GM20431 (cell line): ENCODE results near the gene CIDEC.

Source experiments
- in situ Hi-C: fragments of 300-500 bp; cut with MseI, MboI; formaldehyde crosslinking; loops from one replicate; pipeline ENCODE4 v1.15.0; 2020; ENCODE audit warnings: low sequenced_read_pairs; ENCODE audit not compliant: unreplicated experiment

CIDEC gene, protein sequence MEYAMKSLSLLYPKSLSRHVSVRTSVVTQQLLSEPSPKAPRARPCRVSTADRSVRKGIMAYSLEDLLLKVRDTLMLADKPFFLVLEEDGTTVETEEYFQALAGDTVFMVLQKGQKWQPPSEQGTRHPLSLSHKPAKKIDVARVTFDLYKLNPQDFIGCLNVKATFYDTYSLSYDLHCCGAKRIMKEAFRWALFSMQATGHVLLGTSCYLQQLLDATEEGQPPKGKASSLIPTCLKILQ

DNA sequence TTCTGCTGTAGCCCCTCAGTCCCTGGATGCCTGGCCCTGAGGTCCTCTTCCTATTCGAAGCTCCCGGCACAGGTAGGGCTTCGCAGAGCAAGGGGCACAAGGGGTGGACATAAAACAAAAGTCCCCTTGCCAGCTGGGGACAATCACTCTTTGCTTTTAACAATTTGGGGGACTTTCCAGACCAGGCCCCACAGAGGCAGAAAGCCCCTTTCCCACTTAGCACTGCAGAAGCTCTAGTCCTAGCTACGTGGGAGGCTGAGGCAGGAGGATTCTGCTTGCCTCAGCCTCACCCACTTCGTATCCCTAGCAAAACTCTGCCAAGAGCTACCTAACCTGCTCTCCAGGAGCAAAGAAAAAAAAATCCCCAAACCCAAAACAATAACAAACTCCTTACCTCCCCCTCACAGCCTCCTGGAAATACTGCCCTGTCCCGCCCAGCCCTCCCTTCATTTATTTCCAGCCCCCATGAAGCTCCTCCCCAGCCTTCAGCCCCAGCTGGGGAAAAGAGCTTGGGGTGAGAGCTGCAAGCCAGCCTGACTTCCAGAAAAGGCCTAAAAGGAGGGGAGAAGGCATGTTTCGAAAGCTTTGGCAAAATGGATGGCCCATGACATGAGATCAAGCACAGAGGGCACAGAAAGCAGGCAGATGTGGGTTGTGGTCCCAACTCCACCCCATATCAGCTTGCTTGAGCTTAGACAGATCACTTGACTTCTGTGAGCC is at the start of gene CIDEC:
Gene CIDEC, minus strand, starts transcription at position 424 of the 720 bp plus-strand sequence. CDS start 1,767 bp downstream, outside the sequence.
- in situ Hi-C loops, result no loop called here

DNA sequence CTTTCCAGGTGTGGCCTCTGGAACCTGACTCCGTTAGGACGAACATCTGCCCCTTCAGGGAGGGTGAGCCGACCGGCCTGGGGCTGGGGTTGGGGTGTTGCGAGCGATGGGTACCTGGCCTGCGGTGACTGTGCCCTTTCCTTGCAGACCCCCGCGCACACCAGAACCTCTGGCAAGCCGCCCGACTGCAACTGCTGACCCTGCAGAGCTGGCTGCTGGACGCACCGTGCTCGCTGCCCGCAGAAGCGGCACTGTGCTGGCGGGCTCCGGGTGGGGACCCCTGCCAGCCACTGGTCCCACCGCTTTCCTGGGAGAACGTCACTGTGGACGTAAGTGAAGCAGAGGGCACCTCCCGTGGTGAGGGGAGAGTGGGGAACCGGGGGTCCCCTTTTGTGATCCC is 48.1 kb upstream of the CIDEC start:
- in situ Hi-C loops, result no loop called here

DNA sequence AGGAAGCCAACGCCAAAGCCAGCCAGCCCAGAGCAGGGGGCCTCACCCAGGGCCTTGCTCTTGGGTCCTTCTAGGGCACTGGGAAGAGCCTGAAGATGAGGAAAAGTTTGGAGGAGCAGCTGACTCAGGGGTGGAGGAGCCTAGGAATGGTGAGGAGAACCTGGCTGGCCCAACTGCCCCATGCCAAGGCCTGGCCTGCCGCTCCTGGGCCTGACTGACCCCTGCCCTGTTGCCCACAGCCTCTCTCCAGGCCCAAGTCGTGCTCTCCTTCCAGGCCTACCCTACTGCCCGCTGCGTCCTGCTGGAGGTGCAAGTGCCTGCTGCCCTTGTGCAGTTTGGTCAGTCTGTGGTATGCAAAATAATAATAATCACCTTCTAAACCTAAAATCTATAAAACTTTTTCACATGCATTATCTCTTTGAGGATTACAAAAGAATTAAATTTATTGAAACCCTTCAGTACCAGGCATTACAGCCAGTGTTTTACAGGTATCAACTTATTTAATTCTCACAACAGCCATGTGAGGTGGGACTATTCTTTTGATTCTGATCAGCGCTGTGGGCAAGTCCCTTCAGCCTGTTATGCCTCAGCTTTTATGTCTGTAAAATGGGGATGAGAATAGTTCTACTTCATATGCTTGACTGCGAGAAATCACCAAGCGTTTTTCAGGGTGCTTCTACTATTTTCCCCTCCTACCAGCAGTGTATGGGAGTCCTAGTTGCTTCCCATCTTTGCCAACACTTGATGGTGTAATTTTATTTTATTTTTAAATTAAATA is 38.4 kb upstream of the CIDEC start:
- in situ Hi-C loops, result no loop called here

DNA sequence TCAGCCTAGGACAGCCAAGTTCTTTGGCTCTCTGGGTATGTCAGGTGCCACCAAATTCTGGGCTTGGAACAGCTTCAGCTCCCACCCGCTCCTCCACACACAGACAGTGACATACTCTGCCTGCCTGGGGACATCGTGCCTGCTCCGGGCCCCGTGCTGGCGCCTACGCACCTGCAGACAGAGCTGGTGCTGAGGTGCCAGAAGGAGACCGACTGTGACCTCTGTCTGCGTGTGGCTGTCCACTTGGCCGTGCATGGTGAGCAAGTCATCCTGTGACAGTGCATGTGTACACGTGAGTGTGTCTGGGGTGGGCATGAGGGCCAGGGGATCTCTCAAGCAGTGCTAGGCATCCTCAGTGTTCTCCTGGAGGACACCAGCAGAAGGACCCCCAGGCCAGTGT is 37.8 kb upstream of the CIDEC start:
- in situ Hi-C loops, result no loop called here

DNA sequence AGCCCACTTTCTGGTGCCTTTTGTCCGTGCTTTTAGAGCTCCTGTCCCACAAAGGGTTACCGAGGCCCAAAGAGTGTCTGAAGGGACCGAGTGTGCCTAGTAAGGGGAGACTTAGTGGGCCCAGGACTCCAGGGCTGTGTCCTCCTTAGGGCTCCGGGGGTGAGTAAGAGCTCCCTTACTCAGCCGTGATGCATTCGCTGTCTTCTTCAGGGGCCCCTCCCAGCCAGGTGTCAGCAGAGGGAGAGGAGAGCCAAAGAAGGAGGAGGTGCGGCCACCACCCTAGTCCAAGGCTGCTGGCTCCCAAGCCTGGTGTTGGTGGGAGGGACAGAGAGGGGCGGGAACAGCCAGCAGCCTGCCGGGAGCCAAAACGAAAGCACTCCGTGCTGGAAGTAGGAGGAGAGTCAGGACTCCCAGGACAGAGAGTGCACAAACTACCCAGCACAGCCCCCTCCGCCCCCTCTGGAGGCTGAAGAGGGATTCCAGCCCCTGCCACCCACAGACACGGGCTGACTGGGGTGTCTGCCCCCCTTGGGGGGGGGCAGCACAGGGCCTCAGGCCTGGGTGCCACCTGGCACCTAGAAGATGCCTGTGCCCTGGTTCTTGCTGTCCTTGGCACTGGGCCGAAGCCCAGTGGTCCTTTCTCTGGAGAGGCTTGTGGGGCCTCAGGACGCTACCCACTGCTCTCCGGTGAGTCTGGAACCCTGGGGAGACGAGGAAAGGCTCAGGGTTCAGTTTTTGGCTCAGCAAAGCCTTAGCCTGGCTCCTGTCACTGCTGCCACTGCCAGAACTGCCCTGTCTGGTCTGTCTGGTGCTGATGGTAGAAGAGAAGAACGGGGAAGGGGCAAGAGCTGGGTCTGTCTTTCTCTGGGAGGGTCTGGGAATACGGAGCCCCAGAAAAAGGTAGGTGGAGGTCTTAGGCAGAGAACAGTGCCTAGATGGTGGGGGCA is 37.0 kb upstream of the CIDEC start, which contains the start of gene IL17RC:
Gene IL17RC, plus strand, starts transcription at position 365 of the 947 bp plus-strand sequence. Its CDS starts 218 bp downstream, at position 583.
- in situ Hi-C loops, result no loop called here

DNA sequence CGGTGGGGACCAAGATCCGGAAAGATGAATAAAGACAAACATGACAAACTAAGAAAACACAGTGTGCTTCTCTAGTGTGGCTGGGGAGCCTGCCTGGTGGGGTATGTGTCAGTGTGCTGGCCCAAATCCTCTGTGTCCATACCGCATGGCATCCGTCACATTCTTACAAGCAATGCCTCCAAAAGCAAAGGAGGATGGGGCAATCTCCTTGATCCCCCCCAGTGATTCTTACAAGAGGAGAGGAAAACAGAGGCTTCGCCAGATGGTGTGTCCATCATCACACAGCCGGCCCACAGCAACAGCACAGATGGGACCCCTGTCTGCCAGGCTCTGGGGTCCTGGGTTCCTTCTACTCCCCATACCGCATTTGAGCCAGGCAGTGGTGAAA is 36.3 kb upstream of the CIDEC start:
- in situ Hi-C loops, result no loop called here

DNA sequence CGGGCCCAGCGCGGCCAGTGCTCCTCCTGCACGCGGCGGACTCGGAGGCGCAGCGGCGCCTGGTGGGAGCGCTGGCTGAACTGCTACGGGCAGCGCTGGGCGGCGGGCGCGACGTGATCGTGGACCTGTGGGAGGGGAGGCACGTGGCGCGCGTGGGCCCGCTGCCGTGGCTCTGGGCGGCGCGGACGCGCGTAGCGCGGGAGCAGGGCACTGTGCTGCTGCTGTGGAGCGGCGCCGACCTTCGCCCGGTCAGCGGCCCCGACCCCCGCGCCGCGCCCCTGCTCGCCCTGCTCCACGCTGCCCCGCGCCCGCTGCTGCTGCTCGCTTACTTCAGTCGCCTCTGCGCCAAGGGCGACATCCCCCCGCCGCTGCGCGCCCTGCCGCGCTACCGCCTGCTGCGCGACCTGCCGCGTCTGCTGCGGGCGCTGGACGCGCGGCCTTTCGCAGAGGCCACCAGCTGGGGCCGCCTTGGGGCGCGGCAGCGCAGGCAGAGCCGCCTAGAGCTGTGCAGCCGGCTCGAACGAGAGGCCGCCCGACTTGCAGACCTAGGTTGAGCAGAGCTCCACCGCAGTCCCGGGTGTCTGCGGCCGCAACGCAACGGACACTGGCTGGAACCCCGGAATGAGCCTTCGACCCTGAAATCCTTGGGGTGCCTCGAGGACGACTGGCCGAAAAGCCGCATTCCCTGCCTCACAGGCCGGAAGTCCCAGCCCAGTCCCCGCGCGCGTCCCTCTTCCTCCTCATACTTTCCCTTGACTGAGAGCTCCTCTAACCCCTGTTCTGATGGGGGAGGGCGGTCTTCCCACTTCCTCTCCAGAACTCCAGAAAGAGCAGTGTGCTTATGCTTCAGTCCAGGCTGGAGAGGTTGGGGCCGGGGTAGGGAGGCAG is 35.4 kb upstream of the CIDEC start:
- in situ Hi-C loops, result no loop called here

DNA sequence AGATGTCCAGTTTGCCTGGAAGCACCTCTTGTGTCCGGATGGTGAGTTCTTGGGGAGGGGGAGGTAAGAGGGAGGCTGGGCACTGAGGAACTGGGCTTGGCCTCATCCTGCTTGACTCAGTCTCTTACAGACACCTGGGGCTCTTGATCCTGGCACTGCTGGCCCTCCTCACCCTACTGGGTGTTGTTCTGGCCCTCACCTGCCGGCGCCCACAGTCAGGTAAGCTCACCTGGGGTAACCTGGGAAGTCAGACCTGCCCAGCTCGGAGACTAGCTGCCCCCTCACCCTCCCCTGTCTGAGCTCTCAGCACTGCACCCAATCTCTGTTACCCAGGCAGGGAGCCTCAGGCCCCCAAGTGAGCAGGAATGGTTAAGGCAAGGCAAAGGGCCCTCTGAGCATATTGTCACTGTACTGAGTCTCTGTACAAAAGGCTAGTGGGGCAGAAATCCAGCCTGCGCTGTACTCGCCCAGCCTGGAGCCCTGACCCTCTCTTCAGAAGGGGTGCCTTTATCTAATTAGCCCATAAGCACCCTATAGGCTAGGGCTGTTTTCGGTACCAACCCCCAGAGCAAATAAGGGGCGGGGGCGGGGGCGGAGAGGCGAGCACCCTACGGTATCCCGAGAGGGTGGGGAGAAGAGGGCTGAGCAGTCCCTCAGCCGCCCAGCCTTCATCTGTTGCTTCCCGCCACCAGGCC is 34.7 kb upstream of the CIDEC start:
- in situ Hi-C loops, result no loop called here

DNA sequence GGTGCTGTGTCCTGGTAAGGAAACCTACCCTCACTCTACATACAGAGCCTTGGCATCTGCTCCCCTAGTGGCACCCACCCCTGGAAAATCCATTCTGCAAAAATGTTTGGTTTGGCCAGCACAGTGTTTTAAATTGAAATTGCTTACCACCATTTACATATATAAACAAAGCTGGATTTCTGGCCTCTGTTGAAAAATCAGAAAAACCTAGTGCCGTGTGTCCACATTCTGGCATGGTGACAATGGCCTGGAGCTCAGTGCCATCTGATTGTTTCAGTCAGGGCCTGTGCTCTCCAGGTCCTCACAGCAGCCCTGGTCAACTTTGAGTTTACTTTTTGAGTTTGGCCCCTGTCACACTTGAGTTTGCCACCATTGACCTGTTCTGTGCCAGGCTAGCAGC is 34.0 kb upstream of the CIDEC start:
- in situ Hi-C loops, result no loop called here

DNA sequence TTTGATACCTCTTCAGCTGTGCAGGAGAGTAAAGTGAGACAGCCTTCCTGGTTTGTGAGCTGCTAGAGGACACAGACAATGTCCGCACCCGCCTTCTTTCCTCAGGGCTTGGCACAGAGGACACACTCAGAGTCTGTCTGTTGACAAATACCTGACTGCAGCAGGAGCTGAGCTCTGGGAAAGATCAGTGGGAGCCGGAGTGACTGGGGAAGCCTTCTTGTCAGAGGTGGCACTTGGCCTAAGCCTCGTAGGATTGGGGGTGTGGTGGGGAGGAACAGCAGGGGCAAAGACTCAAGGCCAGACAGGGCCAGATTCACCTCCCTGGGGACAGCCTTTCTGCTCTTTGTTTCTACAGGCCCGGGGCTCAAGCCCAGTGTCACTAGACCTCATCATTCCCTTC is 33.5 kb upstream of the CIDEC start:
- in situ Hi-C loops, result no loop called here

DNA sequence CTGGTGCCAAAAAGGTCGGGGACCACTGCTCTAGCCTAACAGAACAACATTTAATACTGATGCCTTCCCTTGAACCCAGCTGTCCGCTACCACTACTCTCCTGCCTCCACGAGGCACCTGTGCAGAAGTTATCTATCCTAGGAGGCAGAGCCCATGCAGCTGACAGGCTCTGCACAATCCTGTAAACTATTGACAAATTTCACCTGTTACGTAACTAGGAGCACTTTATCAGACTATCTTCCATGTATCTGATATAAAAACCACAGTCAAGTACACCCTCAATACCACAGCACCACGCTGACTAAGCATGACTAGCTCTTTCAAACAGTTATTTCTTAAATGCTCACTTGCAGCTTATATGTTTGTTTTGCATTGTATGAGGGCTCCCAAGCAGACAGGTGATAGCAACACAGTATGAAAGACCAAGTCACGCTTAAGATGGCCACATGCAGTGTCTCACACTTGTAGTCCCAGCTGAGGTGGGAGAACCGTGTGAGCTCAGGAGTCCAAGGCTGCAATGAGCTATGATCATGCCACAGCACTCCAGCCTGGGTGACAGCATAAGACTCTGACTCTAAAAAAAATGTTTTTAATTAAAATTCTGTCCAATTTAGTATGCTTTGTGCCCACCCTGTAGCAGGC is 32.4 kb upstream of the CIDEC start:
- in situ Hi-C loops, result no loop called here

DNA sequence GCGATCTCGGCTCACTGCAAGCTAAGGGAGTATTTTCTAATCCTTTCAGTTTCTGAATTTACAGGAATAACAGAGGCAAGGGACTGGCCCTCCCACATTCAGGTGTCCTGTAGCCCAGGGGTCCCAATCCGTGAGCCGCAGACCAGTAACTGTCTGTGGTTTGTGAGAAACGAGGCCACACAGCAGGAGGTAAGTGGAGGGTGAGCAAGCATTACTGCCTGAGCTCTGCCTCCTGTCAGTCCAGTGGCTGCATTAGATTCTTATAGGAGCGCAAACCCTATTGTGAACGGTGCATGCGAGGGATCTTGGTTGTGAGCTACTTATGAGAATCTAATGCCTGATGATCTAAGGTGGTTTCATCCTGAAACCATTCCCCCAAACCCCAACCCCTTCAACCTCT is 31.8 kb upstream of the CIDEC start:
- in situ Hi-C loops, result no loop called here

DNA sequence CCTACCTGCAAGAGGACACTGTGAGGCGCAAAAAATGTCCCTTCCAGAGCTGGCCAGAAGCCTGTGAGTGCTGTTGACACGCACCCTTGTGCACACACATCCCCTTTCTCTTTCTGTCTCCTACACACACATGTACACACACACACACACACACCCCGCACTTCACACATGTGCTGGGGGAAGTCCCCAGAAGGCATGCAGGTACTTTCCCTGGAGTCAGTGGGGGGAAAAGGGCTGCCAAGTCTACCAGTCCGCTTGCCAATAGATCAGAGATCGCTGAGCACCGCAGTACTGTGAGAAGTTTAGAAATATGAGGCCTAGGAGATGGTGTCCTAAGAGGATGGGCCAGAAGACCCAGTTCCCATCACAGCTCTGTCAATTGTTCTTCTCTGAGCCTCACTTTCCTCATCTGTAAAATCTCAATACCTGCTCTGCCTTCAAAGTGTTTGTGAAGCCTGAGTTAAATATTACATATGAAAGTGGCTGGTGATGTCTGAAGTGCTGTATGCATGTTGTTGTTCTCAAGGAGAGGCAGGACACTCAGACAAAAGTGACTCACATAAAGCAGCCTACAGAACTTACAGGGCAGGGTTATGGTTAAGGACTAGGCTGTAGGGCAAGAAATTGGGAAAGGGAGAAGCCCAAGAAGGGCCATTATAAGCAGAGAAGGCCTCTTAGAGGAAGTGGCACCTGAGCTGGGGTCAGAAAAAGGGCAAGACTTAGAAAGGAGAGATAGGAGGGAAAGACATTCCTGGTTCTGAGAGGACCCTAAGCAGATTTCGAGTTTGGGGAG is 29.4 kb upstream of the CIDEC start:
- in situ Hi-C loops, result no loop called here

DNA sequence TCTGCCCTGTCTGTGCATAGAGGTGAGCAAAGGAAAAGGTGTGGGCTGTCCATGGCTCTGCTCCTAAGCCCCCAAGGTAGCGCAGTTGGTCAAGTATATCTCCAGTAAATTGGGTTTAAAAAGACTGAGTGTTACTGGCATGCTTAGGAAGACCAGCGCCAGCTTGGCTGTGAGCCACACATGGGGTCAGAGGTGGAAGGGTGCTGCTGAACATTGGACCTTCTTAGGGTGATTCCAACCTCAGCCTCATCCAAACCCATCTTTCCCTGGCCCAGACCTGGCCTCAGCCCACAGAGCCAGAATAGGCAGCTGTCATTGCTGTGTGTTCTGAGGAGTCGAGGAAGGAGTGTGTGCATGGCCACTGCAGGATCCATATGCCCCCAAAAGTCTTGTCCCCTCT is 28.2 kb upstream of the CIDEC start:
- in situ Hi-C loops, result no loop called here

DNA sequence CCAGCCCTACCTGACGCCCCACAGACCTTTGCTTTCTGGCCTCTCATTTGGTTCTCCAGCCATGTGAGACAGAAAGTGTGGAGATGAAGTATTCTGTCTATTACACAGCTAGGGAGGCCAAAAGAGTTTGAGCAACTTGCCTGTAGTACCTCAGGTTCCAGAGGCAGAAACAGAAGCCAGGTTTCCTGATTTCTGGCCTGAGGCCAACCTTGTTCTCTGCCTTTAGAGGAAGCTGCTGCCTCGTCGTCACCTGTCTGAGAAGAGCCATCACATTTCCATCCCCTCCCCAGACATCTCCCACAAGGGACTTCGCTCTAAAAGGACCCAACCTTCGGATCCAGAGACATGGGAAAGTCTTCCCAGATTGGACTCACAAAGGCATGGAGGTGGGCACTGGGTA is 26.4 kb upstream of the CIDEC start:
- in situ Hi-C loops, result no loop called here

DNA sequence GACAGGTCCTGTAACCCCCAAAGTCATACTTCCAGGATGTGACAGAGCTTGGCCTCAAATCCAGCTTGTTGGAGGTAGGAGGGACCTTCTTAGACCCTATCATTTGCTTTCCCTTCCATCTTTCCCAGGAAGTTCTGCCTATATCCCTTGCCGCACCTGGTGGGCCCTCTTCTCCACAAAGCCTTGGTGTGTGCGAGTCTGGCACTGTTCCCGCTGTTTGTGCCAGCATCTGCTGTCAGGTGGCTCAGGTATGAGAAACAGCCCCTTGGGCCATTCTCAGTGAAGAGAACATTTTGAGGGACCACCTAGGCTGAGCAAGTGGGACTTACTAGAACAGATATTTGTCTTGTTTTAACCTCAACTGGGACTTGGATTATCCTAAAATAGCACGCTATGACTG is 23.9 kb upstream of the CIDEC start:
- in situ Hi-C loops, result no loop called here

DNA sequence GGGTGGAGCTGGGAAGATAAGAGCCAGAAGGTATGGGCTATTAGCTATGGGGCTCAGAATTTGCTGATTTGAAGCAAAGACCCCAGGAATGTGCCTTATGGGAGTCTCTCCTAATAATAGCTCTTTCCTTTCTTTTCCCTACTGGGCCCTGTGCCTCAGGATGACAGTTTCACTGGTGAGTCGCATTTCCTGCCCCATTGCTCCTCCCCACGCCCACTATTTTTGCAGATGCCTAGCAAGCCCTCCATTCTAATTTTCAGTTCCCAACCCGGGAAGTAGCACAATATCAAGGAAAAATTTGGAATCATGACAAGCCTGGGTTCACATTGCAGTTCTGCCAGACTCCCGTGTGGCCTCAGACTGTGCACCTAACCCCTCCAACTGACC is 23.2 kb upstream of the CIDEC start:
- in situ Hi-C loops, result no loop called here
